Ammon's horn (tissue), 1 donor: ENCODE measurements around the gene CRYBB3.
A peak's percentile ranks its signal among the peaks of the same experiment; 100 is the strongest.

ENCODE experiments used
- DNase-seq: peaks from one replicate; pipeline ENCODE4 v3.0.0-alpha.2; 2016; ENCODE audit warnings: low spot score

CRYBB3 gene

DNA sequence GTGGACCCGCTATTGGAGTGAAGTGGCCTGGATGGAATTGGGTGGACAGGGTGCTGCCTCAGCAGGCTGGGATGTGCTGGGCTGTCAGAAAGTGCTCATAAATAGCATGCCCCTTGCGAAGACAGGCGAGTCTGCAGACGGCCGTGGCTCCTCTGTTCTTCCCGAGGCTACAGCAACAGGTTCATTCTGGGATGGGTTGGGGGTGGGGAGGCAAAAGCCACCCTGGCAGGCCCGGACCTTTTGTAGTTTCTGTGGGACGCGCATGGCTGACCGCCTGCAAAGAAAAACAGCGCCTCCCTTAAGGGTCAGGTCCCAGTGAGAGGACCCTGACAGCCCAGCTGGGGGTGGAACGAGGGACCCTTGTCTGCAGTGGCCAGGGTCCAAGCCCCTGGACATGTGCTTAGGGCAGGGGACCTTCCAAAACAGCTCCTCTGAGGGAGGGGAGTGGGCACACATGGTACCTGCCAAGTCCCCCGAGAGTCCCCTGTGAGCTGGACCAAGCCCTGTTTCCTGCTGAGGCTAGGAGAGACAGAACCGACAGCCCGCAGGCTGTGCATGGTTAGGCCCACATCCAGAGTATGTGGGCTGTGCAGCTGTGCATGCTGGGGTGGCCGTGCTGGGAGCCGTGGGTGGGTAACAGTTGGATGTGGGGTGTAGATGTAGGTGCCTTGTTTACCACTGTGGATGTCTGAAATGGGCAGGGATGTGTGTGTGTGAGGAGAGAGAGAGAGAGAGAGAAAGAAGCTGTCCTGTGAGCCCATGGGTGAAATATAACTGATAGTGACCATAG, at the start of gene CRYBB3:
Gene CRYBB3, plus strand, starts transcription at position 128 of the 790 bp plus-strand sequence. CDS start 1,539 bp downstream, outside the sequence.
- peak; percentile 23 for DNase-seq

DNA sequence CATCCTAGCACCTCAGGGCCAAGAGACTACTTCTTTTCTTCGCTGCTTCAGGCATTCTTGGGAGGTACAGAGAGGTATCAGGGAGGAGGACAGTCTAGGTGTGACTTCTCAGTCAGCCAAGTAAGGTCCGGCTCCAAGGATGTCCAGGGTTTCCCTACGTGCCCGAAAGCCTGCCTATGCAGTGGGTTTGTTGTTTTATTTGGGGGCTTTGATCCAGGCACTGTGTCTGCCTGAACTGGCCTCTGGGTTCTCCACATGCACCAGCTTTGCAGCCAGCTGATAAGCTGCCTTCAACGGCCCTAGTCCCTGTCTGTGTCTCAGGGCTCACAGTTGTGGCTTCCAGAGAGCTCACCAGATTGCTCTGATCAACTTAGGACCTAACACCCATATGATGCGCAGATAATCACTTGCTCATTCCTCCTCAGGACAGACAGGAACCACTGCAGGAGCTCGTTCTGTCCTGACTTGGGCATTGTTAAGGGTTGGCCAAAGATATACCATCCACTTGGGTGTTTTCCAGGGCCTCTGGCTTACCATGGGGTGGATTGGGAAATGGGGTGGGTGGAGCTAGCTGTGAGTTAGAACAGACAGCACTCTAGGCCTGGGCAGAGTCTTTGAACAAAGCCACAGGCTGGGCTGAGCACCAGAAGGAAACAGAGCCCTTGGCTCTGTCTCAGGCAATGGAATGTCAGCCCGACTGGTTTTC, 45.5 kb upstream of the CRYBB3 start:
- DNase-seq = peak; percentile 33

DNA sequence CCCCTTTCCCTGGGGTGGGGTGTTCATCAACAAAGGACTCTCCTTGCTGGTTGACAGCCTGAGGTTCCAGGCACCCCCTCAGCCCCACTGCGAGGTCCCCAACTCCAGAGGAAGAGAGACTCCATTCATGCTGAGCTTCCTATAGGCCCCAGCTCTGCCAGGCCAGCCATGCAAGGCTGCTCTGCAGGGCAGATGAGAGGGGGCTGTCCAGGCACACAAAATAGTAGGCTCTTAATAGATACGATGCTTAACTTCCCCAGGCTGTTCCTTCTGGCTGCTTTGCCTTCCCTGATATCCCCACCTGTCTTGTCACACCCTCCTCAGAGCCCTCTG, 45.0 kb upstream of the CRYBB3 start:
- no peak for DNase-seq

DNA sequence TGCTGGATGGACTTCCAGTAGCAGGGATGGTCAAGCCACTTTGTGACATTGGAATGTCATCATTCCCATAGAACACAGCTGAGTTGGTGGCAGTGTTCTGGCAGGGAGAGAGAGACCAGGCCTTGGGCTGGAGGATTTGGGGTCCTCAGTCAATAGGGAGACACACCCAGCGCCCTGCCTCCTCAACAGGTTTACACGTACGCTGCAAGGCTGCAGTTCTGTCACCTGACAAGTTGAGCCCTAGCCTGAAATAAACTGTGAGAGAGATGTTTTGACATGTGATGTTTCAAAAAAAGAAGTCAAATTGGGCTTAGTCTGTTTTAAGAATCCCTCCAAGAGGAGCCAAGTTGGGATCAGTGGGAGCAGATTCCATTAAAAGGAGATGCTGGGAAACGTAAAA, 42.9 kb upstream of the CRYBB3 start:
- no peak for DNase-seq

DNA sequence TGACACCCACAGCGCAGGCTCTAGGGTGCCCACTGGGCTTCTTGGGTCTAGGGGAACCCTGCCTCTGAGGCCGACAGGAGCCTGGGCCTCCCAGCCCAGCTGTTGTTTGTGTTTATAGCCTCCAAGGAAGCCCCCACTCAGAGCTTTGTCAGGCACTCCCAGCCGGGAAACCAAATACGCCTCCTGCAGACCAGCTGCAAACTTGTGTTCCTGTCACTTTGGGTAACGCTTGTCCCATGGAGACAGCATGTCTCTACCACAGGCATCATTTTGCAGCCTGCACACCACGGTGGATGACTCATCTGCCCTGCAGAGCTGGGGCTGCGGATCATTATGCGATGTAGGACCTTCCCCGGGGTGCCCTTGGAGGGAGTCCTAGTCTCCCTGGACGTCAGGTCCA, 40.6 kb upstream of the CRYBB3 start:
- peak; percentile 63 for DNase-seq

DNA sequence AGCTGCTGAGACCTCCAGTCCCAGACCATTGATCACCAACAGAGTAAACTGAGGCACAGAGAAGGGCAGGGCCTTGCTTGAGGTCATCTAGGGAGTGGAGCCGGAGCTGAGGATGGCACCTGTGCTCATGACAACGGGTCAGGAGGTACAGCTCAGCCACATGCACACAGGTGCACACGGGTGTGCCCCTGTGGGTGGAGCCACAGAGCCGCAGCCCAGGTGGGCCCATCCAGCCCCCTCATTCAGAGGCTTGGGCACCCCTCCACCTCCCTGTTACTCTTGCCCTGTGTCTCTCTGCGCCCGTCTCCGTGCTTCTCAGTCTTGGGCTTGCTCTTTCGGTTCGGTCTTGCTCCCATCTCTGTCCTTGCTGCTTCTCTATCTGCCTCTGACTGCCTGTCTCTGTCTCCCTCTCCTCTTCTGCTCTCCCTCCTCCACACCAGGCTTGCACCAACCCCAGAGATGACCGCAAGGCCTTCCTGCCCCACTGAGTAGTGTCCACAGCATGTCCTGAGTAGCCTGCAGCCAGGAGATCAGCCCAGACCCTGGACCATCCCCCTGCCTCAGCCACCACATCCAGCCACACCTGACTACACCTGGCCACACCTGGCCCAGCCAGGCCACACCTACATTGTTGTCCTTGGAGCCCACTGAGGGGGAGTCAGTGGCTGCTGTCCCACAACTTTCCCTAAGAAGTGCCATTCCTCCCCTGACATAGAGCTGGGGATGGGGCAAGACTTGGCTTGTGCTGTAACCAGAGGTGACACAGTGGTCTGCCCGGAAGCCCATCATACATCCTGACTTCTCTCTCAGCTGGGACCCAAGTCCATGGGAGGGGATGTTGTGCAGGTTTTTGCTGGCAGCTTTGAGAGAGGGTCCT, 39.3 kb upstream of the CRYBB3 start:
- DNase-seq = no peak

DNA sequence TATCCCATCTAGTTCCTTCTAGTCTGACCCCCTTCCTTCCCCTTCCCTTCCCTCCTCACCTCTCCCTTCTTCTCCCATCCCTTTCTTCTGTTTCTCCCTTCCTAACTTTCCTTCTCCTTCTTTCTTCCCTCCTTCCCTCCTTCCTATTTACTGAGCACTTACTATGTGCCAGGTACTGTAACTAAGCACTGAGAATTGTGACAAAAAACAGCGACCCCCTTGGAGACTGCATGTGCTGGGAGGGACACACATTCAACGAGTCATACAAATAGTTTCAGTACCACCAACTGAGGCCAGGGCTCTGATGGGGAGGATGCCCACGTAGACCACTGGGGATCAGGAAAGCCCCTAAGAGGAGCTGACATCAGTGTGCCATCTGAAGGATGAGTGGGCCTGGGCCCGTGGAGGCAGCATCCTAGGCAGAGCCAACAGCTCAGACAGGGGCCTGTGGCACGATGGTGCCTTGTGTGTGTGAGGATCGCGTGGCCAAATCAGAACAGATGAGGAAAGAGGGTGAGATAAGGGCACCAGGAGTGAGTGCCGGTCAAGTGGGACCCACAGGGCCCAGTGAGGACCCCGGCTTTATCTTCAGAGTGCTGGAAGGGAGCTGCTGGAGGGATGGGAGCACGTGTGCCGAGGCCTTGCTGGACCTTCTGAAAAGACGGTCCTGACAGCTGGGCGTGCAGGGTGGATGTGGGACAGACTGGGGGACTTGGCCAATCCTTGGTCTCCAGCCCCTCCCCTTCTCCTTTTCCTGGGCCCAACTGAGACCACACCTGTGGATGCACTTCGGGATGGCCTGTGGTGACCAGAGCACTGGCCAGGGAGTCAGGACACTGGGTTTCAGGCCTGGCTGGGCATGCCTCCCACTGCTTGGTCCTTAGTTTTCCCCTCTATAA, 38.4 kb upstream of the CRYBB3 start:
- DNase-seq = no peak

DNA sequence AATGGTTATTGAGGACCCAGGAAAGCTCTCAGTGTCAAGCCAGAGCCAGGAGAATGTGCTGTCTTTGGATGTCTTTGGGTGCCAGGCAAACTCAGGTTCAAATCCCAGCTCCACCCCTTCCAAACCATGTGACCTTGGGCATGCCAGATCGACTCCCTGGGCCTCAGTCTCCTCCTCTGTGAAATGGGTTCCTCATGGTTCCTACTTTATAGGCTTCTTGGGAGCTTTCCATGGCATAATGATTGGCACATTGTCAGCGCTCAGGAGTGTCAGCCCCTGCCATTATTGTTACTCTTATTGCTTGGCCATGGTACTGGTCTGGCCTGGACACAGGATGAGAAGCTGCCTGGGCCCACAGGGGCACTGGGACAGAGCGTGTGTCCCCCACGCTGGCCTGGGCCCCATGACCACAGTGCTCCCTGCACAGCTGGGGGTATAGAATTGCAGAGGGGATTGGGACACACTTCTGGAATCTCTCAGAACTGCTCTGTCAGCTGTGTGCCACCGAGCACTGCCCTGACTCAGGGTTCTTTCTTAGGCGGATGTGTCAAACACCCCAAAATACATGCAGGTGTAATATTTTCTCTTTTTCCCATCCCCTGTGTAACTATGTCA, 37.6 kb upstream of the CRYBB3 start:
- no peak for DNase-seq

DNA sequence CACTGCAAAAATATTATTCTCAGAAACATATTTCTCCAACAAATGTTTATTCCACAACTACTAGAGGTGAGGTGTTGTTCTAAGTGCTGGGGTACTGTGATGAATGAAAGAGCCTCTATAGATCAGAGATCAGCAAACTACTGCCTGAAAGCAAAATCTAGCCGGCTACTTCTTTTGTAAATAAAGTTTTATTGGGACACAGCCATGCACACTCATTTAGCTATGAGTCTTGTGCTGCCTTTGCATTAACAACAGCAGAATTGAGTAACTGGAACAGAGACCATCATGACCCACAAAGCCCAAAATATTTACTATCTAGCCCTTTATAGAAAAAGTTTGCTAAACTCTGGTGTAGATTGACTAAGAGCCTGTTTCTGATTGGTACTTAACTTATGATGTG, 37.1 kb upstream of the CRYBB3 start:
- no peak for DNase-seq

DNA sequence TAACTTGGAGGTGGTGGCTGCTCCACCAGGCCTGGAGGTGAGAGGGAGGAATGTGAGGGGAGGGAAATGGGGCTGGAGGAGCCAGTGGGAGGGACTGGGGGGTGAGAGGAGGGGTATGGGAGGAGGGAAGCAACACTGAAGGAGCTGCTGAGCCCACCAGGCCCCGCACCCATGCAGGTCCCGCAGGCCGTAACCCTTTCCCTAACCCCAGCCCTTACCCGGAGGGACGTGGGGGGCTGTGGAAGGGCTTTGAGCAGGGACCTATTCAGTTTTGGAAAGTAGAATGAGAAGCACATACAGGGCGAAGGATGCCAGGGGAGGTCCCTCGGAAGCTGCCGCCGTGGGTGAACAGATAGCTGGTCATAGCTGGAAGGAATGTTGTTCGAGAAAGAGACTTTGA, 33.9 kb upstream of the CRYBB3 start:
- no peak for DNase-seq

DNA sequence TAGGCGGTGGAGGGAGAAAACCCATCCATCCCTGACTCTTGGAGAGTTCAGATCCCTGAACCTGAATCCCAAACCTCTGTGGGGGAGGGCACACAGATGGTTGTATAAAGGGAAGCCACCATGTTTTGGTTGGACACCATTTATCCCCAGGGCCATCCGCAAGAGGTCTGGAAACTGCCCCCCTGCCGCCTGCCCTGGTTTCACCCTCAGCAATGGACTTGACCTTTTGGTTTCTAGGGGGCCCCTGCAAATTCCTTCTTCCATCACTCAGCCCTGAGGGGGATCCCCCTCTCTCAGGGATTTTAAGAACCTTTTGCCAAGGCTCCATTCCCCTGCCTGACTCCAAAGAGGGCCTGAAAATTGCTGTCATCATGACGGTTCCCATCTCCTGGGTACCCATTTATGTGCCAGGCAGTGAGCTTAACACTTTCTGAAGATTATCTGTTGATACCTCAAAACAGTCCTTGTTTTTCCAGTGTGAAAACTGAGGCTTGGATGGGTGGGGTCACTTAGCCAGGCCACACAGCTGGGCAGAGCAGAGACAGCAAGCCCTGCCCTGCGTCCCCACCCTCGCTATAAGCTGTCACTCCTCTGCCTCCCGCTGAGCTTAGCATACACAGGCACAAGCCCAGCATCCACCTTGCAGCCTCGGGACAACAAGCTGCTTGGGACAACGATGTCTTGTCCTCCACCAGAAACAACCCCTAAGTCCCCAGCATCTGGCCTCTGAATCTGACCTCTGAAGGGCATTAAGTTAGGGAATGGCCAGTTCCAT, 33.2 kb upstream of the CRYBB3 start:
- DNase-seq = no peak

DNA sequence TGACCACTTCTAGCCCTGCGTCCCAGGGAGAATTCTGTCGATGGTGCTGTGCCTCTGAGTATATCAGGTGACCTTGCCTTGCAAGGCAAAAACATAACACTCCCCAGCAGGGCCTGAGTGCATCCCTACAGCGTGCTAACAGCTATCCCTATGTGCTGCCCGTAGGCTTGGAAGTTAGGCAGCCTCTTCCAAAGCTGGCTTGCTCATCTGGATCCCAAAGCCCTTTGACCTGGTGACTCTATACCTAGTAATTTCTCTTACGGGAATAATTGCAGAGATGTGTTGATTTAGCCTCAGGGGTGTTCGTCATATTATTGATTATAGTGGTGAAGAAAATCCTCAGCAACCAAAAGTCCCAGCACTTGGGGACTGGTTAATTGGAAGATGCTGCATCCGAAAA, 32.6 kb upstream of the CRYBB3 start:
- DNase-seq = no peak

DNA sequence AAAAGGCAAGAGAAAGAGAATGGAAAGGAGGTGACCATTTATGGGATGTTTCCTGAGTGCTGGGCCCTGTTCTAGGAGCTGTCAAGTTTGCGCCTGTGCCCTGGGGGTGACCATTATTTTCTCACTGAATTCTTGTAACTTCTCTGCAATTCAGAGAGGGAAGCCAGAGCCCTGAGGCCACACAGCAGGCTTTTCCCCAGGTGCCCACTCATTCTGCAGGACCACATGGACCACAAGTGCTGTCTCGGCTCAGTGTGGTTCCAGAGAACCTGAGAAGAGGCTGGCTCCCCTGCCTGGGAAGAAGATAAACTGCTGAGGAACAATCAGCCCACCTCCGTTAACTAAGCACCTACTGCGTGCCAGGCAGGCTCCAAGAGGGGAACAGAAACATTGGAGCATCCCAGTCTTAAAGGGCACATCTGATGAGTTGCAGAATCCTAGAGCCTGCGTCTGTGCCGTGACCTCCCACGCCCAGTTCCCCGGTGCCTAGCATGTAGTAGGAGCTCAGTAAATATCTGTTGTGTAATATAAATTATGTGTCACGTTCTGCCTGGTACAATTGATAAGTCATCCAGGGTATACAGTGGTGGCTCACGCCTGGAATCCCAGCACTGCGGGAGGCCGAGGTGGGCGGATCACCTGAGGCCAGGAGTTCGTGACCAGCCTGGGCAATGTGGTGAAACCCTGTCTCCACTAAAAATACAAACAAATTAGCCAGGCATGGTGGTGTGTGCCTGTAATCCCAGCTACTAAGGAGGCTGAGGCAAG, 31.6 kb upstream of the CRYBB3 start:
- DNase-seq = no peak

DNA sequence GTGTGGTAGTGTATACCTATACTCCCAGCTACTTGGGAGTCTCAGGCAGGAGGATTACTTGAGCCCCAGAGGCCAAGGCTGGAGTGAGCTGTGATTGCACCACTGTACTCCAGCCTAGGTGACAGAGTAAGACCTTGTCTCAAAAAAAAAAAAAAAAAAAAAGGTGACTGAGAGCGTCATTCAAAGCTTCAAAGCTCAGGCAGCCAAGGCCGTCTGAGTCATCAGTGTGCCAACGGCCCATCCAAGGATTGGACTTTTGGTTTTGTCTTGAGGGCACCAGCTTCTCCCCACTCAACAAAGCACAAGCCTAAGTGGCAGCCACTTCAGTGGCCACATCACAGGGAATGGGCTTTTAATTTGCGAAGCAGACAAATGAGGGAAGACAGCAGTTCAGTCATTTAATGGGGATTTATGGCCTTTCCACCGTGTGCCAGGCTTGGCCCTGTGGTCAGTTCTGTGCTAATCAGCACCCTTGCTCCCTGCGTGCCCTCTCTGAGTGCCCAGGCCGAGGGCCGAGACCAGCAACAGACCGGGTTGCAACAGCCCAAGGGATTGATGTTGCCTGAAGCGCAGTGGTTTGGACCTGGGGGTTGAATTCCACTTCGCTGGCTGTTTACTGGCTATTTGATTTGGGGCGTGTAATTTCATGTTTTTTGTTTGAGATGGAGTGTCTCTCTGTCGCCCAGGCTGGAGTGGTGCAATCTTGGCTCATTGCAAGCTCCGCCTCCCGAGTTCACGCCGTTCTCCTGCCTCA, 30.2 kb upstream of the CRYBB3 start:
- no peak for DNase-seq

DNA sequence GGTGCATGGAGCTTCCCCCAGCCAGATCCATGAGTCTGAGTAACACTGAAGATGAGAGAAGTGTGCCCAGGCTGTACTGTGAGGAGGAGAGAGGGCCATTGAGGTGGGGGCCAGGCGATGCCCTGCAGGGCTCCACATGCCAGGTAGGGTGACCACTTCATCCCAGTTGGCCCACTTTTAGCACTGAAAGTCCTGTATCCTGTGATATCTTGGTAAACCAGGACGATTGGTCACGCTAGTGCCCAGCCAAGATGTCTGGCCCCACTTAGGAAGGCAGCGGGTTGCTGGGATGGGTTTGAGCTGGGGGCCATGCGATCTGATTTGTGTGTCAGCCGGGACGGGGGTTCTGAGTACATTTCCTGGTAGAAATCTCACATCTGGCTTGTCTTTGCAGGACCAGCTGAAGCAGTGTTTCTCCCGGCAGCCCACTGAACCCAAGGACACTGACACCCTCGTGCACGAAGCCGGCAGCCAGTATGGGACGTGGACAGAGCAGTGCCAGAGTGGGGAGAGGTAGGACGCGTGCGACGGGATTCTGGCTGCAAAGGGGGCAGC, 29.2 kb upstream of the CRYBB3 start:
- DNase-seq = no peak

DNA sequence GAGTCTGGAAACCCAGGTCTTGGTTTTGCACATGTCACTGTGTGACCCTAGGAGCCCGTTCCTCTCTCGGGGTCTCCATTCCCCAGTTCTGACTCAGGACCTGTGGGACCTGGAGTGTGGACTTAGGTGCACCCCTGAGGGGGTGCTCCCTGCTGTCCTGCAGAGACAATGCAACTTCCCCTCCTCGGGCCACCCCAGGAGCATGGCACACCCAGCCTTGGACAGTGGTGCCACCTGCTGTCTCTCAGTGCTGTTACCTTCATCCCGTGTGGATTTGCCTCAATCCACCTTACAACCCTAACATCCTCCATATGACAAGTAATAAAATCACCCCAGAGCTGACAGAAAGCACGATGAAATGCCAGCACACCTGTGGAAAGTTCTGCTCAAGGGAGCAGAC, 27.5 kb upstream of the CRYBB3 start:
- DNase-seq = no peak

DNA sequence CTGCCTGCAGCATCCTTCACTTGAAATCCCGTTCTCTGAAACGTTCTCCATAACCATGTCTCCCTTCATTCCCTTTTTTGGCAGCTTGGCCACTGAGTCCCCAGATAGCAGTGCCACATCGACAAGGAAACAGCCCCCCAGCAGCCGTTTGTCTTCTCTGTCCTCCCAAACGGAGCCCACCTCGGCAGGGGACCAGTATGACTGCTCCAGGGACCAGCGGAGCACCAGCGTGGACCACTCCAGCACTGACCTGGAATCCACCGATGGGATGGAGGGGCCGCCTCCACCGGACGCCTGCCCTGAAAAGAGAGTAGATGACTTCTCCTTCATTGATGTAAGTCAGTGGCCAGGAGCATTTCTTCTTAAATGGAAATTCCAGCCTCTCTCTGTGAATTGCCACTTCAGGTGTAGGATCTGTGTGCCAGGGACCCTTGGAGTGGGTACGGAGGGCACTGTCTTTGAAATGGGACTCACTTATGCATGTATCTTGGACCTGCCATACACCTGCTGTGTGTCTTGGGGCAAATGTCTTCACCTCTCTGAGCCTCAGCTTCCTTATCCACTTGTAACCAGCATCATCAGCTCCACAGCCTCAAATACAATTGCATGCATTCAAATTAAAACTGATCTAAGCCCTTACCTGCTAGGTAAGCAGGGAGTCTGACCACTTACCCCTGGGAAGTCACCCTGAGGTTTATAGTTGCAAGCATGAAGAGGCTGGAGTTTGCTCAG, 25.3 kb upstream of the CRYBB3 start:
- no peak for DNase-seq

DNA sequence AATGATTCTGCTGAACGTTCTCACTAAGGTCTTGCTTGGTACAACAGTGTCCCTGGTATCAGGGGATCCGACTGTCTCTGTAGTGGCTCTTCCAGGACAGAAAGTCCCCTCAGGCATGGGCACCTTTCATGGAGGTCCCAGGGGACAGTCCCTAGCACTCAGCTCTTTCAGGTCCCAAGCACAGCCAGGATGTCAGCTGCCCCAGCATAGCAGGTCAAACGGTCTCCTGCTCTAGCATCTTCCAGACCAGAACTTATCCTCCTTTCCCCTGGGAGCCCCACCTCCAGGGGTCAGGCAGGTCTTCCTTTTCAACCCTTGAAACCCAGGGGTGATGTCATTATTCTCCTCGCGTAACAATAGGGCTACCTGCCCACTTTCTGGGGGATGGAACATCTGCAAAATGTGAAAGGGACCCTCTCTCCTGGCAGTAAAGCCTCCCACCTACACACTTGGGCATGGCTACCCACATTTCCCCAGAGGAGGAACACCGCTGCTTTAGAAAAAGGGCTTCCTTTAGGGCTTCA, 24.7 kb upstream of the CRYBB3 start:
- DNase-seq = no peak
